Testis (tissue), 2 donors: Measurements from ENCODE around the gene BOLA1.

Source experiments
- POLR2A ChIP-seq: fragments of 450-650 bp; IDR thresholded peaks from one replicate; pipeline ENCODE4 v1.6.1; 2017; ENCODE audit warnings: antibody characterized with exemption, mild to moderate bottlenecking, moderate library complexity
- TF ChIP-seq, protein P1 (sequence below), 3 experiments: fragments of 450-650 bp in 2 of 3; fragments of 200-600 bp in 1 of 3; sonication (generic) in 1 of 3; IDR thresholded peaks; one replicate each; pipeline ENCODE4 v1.5.1; 2016 to 2019; ENCODE audit warnings: antibody characterized with exemption in 3 of 3, mild to moderate bottlenecking in 2 of 3, moderate library complexity in 1 of 3

DNA sequence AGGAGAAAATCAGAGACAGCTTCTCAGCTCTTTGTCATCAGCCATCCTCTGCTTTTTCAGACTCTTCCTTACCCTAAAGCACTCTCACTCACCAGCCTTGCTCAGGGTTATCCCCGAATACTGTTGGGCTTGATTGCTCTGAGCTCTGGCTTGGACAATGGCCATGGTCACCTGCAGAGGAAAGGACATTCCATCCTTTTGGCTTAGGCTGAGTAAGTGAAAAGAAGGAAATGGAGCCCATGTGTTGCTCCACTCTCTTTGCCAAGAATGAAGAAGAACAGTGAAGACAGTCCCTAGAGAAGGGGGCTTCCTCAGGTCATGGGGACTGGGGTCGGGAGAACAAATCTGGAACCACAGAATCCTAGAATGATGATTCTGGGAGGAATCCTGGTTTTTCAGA lies 35.0 kb downstream of the BOLA1 start:
- no peak for TF ChIP-seq POLR2A
- TF ChIP-seq, protein P1, sequence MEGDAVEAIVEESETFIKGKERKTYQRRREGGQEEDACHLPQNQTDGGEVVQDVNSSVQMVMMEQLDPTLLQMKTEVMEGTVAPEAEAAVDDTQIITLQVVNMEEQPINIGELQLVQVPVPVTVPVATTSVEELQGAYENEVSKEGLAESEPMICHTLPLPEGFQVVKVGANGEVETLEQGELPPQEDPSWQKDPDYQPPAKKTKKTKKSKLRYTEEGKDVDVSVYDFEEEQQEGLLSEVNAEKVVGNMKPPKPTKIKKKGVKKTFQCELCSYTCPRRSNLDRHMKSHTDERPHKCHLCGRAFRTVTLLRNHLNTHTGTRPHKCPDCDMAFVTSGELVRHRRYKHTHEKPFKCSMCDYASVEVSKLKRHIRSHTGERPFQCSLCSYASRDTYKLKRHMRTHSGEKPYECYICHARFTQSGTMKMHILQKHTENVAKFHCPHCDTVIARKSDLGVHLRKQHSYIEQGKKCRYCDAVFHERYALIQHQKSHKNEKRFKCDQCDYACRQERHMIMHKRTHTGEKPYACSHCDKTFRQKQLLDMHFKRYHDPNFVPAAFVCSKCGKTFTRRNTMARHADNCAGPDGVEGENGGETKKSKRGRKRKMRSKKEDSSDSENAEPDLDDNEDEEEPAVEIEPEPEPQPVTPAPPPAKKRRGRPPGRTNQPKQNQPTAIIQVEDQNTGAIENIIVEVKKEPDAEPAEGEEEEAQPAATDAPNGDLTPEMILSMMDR (IDR thresholded peaks at IDR 0.05) = no peak
